CD4-positive, alpha-beta memory T cell (primary cell): ENCODE measurements around the gene MIOS. TPM values are rescaled to one million over a fixed set of nuclear protein-coding genes. Genes with fewer than 3 reads are reported as not detected.
A peak's percentile ranks its signal among the peaks of the same experiment; 100 is the strongest.

ENCODE experiments used
- CTCF ChIA-PET: fragments of 350-600 bp; sonication (Branson Sonifier 250); formaldehyde crosslinking; loops from one replicate; lab custom pipeline; 2021; ENCODE audit warnings: inconsistent platforms; ENCODE audit not compliant: partially characterized antibody; lab: Charles Lee
- POLR2A ChIA-PET: fragments of 350-600 bp; sonication (Branson Sonifier 250); formaldehyde crosslinking; loops from one replicate; lab custom pipeline; 2021; ENCODE audit not compliant: partially characterized antibody; lab: Charles Lee
- DNase-seq, 5 donors: peaks; one replicate each; pipeline versions ENCODE4 v3.0.0 to v3.0.0-alpha.2; 2020 to 2022; ENCODE audit warnings: mixed read lengths in 1 of 5
- H3K27ac ChIP-seq: one replicate; pipeline ENCODE4 v1.7.0; 2013; ENCODE audit warnings: low read depth, low read length
- H3K27me3 ChIP-seq: 2 replicates; pipeline ENCODE4 v1.7.0; 2013; ENCODE audit warnings: mild to moderate bottlenecking, low read length, moderate library complexity; ENCODE audit not compliant: insufficient read depth
- H3K36me3 ChIP-seq: 2 replicates; pipeline ENCODE4 v1.7.0; 2013; ENCODE audit warnings: mild to moderate bottlenecking, low read length, moderate library complexity; ENCODE audit not compliant: insufficient read depth
- H3K4me1 ChIP-seq: 2 replicates; pipeline ENCODE4 v1.7.0; 2013; ENCODE audit warnings: mild to moderate bottlenecking, low read length, moderate library complexity; ENCODE audit not compliant: insufficient read depth
- H3K4me3 ChIP-seq, 2 donors: one replicate each; pipeline ENCODE4 v1.7.0; 2013; ENCODE audit warnings: low read length in 2 of 2, mild to moderate bottlenecking in 1 of 2
- H3K9me3 ChIP-seq, 2 donors: one replicate each; pipeline ENCODE4 v1.7.0; 2013; ENCODE audit warnings: low read length in 2 of 2, control low read depth in 1 of 2; ENCODE audit not compliant: control insufficient read depth in 1 of 2
- H3K27ac Mint-ChIP-seq, 7 donors: one replicate each; pipeline ENCODE4 v1.8.0; 2020 to 2021; ENCODE audit warnings: mixed read lengths in 7 of 7, mild to moderate bottlenecking in 6 of 7, inconsistent platforms in 3 of 7, moderate library complexity in 3 of 7
- H3K27me3 Mint-ChIP-seq, 2 donors: one replicate each; pipeline ENCODE4 v1.8.0; 2020 to 2021; ENCODE audit warnings: mixed read lengths in 2 of 2
- H3K36me3 Mint-ChIP-seq, 2 donors: one replicate each; pipeline ENCODE4 v1.8.0; 2020 to 2021; ENCODE audit warnings: mixed read lengths in 2 of 2, inconsistent platforms in 1 of 2, mild to moderate bottlenecking in 1 of 2
- H3K4me1 Mint-ChIP-seq, 4 donors: one replicate each; pipeline ENCODE4 v1.8.0; 2020 to 2021; ENCODE audit warnings: mixed read lengths in 4 of 4, mild to moderate bottlenecking in 1 of 4
- H3K4me3 Mint-ChIP-seq, 8 donors: one replicate each; pipeline ENCODE4 v1.8.0; 2020 to 2021; ENCODE audit warnings: mixed read lengths in 8 of 8, mild to moderate bottlenecking in 7 of 8, moderate library complexity in 6 of 8, inconsistent platforms in 3 of 8
- H3K9me3 Mint-ChIP-seq, 8 donors: one replicate each; pipeline ENCODE4 v1.8.0; 2020 to 2021; ENCODE audit warnings: mixed read lengths in 8 of 8, mild to moderate bottlenecking in 5 of 8, inconsistent platforms in 3 of 8, moderate library complexity in 1 of 8
- intact Hi-C: fragments of 100-400 bp; cut with micrococcal nuclease; formaldehyde crosslinking; loops from one replicate; pipeline ENCODE4 v1.15.1; 2023
- polyA plus RNA-seq, 2 donors: library from polyadenylated mRNA; unstranded; fragments of 300-500 nt; fragmentation: Illumina TruSeq; gene quantifications; one replicate each; pipeline ENCODE4 v1.2.3, GENCODE V29; 2021
- total RNA-seq, 2 experiments: library from RNA; stranded (reverse); gene quantifications; one replicate each; pipeline ENCODE4 v1.2.3, GENCODE V29; 2021

The MIOS gene
- total and polyA plus RNA-seq, 4 experiments from 2014 or later: 15.5 to 25.1 (median 19.6) TPM

DNA sequence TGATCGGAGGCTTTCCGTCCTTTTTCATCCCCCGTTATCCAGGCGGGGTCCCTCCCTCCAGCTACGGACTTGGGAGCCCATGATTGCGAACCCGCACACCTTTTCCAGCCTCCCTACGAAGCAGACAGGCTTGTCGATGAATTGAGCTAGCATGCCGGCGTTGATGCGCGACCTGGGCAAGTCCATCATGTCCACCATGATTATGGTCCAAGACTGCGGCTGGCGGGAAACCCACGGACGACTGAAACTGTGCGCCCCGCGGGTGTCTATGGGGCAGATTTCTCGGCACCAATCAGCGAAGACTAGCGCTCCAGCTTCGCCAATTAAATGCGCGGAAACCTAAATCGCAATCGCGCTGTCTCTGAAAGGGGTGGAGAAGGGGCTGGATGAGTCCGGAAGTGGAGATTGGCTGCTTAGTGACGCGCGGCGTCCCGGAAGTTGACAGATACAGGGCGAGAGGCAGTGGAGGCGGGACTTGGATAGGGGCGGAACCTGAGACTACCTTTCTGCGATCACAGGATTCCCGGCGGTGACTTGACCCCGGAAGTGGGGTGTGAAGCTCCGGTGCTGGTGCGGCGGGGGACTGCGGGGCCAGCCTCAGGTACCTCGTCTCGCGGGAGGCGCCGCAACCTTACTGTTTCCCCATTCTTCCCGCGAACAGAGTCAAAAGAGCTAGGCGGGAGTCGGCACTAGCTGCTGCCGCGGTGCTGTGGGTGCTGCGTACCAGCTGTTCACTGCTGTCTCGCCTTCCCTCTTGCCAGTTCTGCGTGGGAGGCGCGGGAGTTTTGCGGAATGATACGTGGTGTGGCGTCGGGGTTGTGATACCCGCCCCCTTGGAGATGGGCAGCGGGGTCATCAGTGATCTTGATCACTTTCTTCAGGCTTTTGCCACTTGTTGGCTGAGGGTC is 73.8 kb downstream of the MIOS start, which contains the start of gene UMAD1:
Gene UMAD1 (plus strand): TSS at position 532 of the 908 bp plus-strand sequence. CDS start 32,620 bp downstream, outside the sequence.
- Mint-ChIP-seq H3K9me3 (peaks cover 0 to 2% (median 0%) of the 10 kb centered on the region in 8 donors), H3K4me1 (peaks cover 25 to 62% (median 42%) of the 10 kb centered on the region in 4 donors), H3K36me3 (peaks cover 30 to 44% of the 10 kb centered on the region in 2 donors), H3K27me3 (no peaks in the 10 kb centered on the region), H3K27ac (peak within 1 kb of the TSS; percentile 95 to 99 (median 99)), H3K4me3 (peak within 1 kb of the TSS; percentile 91 to 98 (median 96))
- CTCF ChIA-PET: interaction anchor here (0.8 to 2.8 kb wide), 5 partner anchors 41 to 550 kb away, joined by 3 to 14 read pairs (median 3); partner anchors contain the start of gene C1GALT1
- Histone ChIP-seq H3K27ac (peak within 1 kb of the TSS; percentile 91), H3K4me3 (peak within 1 kb of the TSS; percentile 79 to 97), H3K9me3 (no peaks in the 10 kb centered on the region), H3K36me3 (peaks cover 4% of the 10 kb centered on the region), H3K27me3 (no peaks in the 10 kb centered on the region), H3K4me1 (peaks cover 28% of the 10 kb centered on the region)
- DNase-seq: peak; percentile 97 to 100 (median 100)
- POLR2A ChIA-PET: interaction anchor here (0.6 to 2.6 kb wide), 39 partner anchors 9 to 574 kb away, joined by 3 to 54 read pairs (median 5); partner anchors contain the start of genes C1GALT1, GLCCI1 and MIOS
- intact Hi-C loops: loop anchor here (1.0 to 5.0 kb wide), 8 partner anchors 37 to 577 kb away; partner anchors contain the start of genes C1GALT1, GLCCI1 and MIOS

GRCh38 chr7:7641129-7641663 is 74.5 kb downstream of the MIOS start:
- no peak for DNase-seq
- Mint-ChIP-seq H3K4me3 (peak overlapping the region; percentile 91 to 98 (median 96)), H3K27me3 (no peaks in the 10 kb centered on the region), H3K4me1 (peaks cover 28 to 69% (median 46%) of the 10 kb centered on the region in 4 donors), H3K36me3 (peaks cover 35 to 42% of the 10 kb centered on the region in 2 donors), H3K9me3 (peaks cover 0 to 2% (median 0%) of the 10 kb centered on the region in 8 donors), H3K27ac (peak overlapping the region; percentile 95 to 99 (median 99))
- Histone ChIP-seq H3K4me3 (peak overlapping the region; percentile 68 to 79), H3K27me3 (no peaks in the 10 kb centered on the region), H3K9me3 (no peaks in the 10 kb centered on the region), H3K27ac (peak overlapping the region; percentile 91), H3K4me1 (peaks cover 28% of the 10 kb centered on the region), H3K36me3 (peaks cover 4% of the 10 kb centered on the region)
- intact Hi-C loops: loop anchor here (2.0 to 5.0 kb wide), 3 partner anchors 36 to 491 kb away; no protein-coding TSS in a partner anchor
- ChIA-PET CTCF (interaction anchor here (1.1 to 2.8 kb wide), 4 partner anchors 10 to 549 kb away, joined by 3 to 14 read pairs (median 3); no protein-coding TSS in a partner anchor), POLR2A (interaction anchor here (0.6 to 2.6 kb wide), 34 partner anchors 8 to 574 kb away, joined by 3 to 54 read pairs (median 5); partner anchors contain the start of genes C1GALT1, GLCCI1 and MIOS)

- H3K27me3 Mint-ChIP-seq: no peaks in the 10 kb centered on the region
- H3K4me3 ChIP-seq: no peak overlapping the region
- H3K27me3 ChIP-seq: no peaks in the 10 kb centered on the region
- no peaks in the 10 kb centered on the region for H3K36me3 ChIP-seq
- H3K27ac Mint-ChIP-seq: peak overlapping the region in 6 of 7 donors; percentile 95 to 99 (median 98)
- H3K4me1 ChIP-seq: peaks cover 28% of the 10 kb centered on the region
- peaks cover 36 to 39% of the 10 kb centered on the region in 2 donors for H3K36me3 Mint-ChIP-seq
- H3K9me3 Mint-ChIP-seq: peaks cover 0 to 2% (median 0%) of the 10 kb centered on the region in 8 donors
- CTCF ChIA-PET: interaction anchor here (1.2 to 2.8 kb wide), 3 partner anchors 9 to 460 kb away, joined by 3 to 14 read pairs (median 3); no protein-coding TSS in a partner anchor
- POLR2A ChIA-PET: interaction anchor here (0.9 to 2.3 kb wide), 4 partner anchors 14 to 485 kb away, joined by 3 to 16 read pairs (median 4); no protein-coding TSS in a partner anchor
- DNase-seq: no peak
- H3K9me3 ChIP-seq: no peaks in the 10 kb centered on the region
- peaks cover 28 to 76% (median 49%) of the 10 kb centered on the region in 4 donors for H3K4me1 Mint-ChIP-seq
- no peak overlapping the region for H3K27ac ChIP-seq
- peak overlapping the region; percentile 91 to 98 (median 96) for H3K4me3 Mint-ChIP-seq
- intact Hi-C loops: loop anchor here (5.0 kb wide), 2 partner anchors 35 to 490 kb away; no protein-coding TSS in a partner anchor
Measured at GRCh38 chr7:7642081-7642480, 75.4 kb downstream of the MIOS start.

DNA sequence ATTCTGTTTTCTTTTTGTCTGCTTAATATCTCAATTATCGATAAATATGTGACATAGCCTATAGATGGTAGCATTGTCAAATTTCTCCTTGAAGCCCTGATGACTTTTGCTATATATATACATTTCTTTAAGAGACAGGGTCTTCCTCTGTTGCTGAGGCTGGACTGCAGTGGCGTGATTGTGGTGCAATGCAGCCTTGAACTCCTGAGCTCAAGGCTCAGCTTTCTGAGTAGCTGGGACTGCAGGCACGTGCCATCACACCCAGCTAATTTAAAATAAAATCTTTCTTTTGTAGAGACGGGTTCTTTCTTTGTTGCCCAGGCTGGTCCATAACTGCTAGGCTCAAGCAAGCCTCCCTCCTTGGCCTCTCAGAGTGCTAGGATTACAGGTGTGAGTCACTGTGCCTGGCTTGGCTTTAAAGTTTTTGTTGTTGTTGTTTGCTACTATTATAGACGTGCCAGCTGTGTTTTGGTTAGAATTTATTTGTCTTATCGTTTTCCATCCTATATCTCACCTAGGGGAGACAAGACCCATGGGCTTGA is 80.9 kb downstream of the MIOS start:
- H3K27ac Mint-ChIP-seq: peak overlapping the region in 1 of 7 donors; percentile 17
- no peak overlapping the region for H3K4me3 Mint-ChIP-seq
- intact Hi-C loops: no loop called here

DNA sequence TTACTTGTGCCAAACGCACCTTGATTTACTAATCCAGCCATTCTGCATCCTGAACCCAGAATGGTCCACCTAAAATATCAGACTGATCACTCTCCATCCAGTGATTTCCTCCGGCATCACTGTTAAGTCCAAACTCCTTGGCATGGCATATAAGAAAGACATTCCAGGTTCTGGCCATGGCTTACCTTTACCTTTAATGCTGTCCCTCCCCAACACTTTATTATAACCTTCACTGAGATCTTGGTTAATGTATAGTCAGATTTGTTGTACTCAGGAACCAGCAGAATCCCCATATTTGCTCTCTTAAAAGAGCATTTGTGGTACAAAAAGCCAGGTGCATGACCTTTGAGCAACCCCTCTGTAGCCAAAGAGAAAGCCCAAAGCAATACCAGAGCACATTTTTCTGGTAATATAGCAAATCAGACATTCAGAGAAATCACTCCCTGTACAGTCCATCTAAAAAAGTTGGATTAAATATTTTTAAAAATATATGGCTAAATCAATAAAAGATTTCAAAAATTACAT is 84.1 kb downstream of the MIOS start:
- intact Hi-C loops: no loop called here
- POLR2A ChIA-PET: no interaction called here
- H3K4me1 Mint-ChIP-seq: peaks cover 29 to 56% (median 44%) of the 10 kb centered on the region in 4 donors
- Histone ChIP-seq H3K36me3 (no peaks in the 10 kb centered on the region), H3K27ac (no peak overlapping the region), H3K4me3 (no peak overlapping the region), H3K4me1 (peaks cover 23% of the 10 kb centered on the region), H3K27me3 (no peaks in the 10 kb centered on the region), H3K9me3 (no peaks in the 10 kb centered on the region)
- peak overlapping the region in 1 of 8 donors; percentile 10 for H3K4me3 Mint-ChIP-seq
- H3K36me3 Mint-ChIP-seq: peaks cover 2 to 18% of the 10 kb centered on the region in 2 donors
- no peaks in the 10 kb centered on the region for H3K9me3 Mint-ChIP-seq
- peak overlapping the region in 1 of 7 donors; percentile 59 for H3K27ac Mint-ChIP-seq
- no peaks in the 10 kb centered on the region for H3K27me3 Mint-ChIP-seq
- CTCF ChIA-PET: interaction anchor here (0.6 kb wide), 1 partner anchor 9 kb away, joined by 3 read pairs; no protein-coding TSS in a partner anchor
- DNase-seq: no peak

More for the DNA sequence above, 80.9 kb downstream of the MIOS start:
- Histone ChIP-seq H3K27me3 (no peaks in the 10 kb centered on the region), H3K27ac (no peak overlapping the region), H3K36me3 (no peaks in the 10 kb centered on the region), H3K4me1 (peaks cover 22% of the 10 kb centered on the region), H3K9me3 (no peaks in the 10 kb centered on the region), H3K4me3 (no peak overlapping the region)
- ChIA-PET POLR2A (no interaction called here), CTCF (no interaction called here)
- Mint-ChIP-seq H3K4me1 (peaks cover 30 to 67% (median 49%) of the 10 kb centered on the region in 4 donors), H3K36me3 (peaks cover 13 to 39% of the 10 kb centered on the region in 2 donors), H3K9me3 (no peaks in the 10 kb centered on the region), H3K27me3 (no peaks in the 10 kb centered on the region)
- no peak for DNase-seq

GRCh38 chr7:7651479-7651878 is 84.8 kb downstream of the MIOS start:
- no peaks in the 10 kb centered on the region for H3K36me3 ChIP-seq
- Mint-ChIP-seq H3K27me3 (no peaks in the 10 kb centered on the region), H3K4me1 (peaks cover 28 to 51% (median 41%) of the 10 kb centered on the region in 4 donors), H3K4me3 (no peak overlapping the region), H3K27ac (peak overlapping the region in 1 of 7 donors; percentile 26), H3K9me3 (no peaks in the 10 kb centered on the region), H3K36me3 (peaks cover 4 to 21% of the 10 kb centered on the region in 2 donors)
- peaks cover 23% of the 10 kb centered on the region for H3K4me1 ChIP-seq
- POLR2A ChIA-PET: no interaction called here
- no peaks in the 10 kb centered on the region for H3K27me3 ChIP-seq
- intact Hi-C loops: no loop called here
- no peak overlapping the region for H3K4me3 ChIP-seq
- no peaks in the 10 kb centered on the region for H3K9me3 ChIP-seq
- H3K27ac ChIP-seq: no peak overlapping the region
- CTCF ChIA-PET: interaction anchor here (0.6 kb wide), 1 partner anchor 10 kb away, joined by 3 read pairs; no protein-coding TSS in a partner anchor
- DNase-seq: no peak
